GM19351 (cell line): ENCODE measurements around the gene SERPINA1.
"Not testable (repeated sequence)": the region's sequence is repeated elsewhere in the genome, so short reads cannot be mapped to it uniquely, and the experiment has no call there.

ENCODE experiments used
- ATAC-seq: cut with Tn5 transposase; IDR thresholded peaks from one replicate; pipeline ENCODE4 v1.9.1; 2021; ENCODE audit warnings: mild to moderate bottlenecking, moderate library complexity; ENCODE audit not compliant: unreplicated experiment

Gene SERPINA1

DNA sequence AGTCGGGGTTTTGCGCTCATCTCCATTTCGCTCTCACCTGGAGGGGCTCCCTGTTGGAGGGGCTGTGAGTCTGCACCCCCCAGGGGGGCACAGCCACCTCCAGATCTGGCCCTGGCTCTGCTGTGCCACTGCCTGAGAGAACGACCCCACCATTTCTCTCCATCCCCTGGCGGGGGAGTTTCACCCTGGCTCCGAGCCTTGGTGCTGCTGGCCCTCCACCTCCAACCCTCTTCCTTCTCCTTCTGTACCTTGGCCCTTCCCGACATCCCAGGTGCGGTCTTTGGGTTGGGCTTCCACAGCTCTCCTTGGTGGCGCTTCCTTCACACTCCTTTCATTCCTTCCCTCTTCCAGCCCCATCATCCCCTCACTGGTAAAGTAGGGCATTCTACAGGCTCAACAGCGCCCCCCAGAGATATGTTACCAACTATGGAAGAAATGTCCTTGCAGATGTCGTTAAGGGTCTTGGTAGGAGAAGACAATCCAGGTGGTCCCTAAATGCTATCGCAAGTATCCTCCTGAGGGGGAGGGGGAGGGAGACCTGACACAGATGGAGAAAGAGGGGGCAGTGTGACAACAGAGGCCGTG, 16.3 kb downstream of the SERPINA1 start:
- ATAC-seq = no peak

DNA sequence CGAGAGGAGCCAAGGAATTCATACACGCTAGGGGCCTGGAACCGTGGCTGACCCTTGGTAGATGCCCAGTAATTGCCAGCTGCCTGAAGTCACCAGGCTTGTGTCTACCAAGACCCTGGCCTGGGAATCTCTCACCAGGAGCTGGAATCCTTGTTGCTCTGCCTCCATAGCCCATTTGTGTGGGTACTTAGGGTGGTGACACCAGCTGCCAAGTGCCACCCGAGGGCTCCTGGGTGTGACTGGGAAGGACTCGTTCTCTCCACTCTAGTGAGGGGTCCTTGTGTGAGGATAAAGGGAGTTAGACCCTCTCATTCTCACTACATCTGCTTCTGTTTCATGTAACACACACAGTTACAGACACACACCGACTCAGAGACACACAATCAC, 17.9 kb downstream of the SERPINA1 start:
- no peak for ATAC-seq

DNA sequence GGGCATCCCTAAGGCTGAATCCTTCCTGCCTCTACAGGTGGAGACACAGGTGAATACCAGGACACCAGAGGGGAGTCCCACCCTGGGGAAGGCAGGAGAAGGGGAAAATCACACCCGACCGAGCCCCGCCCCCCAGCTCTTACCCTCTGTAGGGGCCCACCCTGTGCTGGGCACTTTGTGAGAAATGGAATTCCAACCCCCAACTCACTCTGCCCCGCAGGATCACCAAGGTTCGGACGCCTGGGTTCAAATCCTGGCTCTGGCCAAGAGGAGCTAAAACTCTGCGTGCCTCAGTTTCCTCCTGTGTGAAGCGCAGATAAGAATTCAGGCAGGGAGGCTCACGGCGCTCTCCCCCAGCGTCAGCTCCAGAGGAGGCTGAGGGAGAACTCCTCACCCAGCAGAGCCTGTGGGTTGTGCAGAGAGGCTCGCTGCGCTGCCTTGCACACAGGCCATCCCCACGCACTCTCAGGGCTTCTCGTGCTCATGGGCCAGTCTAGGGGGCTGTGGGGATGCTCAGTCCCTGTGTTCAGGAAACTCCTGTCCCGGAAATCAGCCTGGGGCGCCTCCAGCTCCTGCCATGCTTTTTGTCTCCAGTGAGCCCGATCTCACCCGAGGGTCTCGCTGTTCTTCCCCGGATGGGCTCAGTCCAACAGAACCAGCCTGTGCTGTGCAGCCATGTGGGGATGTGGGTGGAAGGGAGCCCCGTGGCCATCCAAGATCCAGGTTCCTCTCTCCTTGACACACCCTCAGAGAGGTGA, 18.5 kb downstream of the SERPINA1 start:
- ATAC-seq = not testable (repeated sequence)

DNA sequence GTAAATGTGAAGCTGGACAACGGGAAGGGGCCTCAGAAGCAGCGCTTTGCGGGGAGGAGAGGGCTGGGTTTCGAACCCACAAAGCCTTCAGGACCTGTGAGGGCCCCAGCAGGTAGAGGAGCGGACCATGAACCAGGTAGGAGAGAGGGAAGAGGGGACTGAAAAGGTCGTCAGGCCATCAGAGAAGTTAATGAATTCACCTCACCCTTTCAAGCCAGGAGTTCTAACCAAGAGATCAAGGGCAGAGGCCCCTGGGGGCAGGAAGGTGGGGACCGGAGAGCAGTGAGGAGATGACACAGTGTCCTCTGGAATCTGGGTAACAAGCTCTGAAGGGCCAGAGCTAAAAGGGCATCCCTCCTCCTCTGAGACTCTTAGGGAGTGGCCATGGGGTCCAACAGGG, 19.4 kb downstream of the SERPINA1 start:
- no peak for ATAC-seq

DNA sequence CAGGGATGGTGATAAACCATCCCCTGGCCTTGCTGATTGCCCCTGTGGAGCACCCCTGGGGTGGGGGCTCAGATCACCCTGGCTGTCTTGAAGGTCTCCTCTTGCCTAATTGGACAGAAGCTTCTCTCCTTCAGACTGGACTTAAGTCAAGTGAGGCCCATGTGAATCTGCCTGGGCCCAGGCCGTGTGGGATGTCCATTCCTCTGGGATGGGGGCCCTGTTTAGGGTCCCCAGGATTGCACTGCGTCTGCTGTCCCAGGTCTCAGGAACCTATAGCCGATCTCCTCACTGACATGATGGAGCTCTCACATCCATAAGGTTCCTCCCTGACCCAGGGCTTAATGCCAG, 20.2 kb downstream of the SERPINA1 start:
- ATAC-seq = no peak

DNA sequence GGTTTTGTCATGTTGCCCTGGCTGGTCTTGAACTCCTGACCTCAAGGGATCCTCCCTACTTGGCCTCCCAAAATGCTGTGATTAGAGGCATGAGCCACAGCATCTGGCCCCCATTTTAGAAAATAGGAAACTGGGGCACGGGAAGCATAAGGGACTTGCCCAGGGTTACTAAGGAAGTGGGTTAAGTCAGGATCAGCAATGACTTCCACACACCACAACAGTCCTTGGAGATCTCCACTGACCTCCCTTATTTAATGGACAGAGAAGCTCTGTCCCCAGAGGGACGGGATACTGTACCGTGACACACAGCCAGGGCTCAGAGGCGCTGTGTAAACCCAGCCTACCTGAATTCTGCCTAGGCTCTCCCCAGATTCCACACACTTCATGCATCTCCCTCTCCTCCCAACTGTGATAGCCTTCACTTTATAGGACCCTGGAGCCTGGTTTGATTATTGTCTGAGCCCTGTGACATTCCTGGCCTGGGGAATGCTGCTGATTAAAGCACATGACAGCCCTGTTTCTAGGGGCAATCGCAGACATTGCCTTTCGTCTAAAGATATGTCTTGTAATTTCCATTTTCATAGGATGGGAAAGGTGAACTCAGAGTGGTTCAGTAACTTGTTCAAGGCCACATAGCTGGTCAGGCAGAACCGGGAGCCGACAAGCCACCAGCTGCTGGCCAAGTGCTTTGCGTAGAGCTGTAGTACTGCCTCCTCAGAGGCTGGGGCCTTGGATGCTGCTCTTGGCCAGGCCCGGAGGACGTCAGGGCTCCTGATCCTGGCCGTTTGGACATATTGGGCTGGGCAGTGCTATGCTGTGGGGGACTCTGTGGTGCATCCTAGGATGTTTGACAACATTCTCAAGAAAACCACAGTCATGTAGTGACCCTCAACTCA, 20.8 kb downstream of the SERPINA1 start:
- no peak for ATAC-seq

DNA sequence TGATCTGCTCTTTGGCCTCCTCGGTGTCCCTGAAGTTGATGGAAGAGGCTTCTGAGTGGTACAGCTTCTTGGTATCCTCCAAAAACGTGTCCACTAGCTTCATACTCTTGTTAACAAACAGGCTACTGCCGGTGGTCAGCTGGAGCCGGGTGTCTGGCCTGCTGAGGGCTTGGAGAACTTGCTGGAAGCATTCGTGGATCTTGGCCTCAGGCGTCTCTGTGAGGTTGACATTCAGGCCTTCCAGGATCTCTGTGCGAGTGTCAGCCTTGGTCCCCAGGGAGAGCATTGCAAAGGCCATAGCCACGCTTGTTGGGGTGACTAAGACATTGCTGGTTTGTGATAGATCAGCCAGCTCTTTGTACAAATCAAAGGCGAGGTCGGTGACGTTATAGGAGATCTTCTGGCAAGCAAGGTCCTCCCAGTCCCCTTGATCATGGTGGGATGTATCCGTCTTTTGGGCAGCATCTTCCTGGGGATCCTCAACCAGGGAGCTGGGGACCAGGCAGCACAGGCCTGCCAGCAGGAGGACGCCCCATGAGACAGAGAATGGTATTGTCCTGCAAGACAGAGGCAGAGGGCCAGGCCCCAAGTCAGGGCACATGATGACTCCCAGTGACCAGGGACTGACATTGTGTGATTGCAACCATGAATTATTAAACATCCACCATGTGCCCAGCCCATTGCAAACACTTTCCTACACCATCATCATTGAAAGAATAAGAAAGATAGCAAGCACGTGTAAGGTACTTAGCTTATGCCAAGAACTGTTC, 22.1 kb downstream of the SERPINA1 start, which contains the start of gene SERPINA2:
TSS of gene SERPINA2 (minus strand) at position 553 of the 770 bp plus-strand sequence.
- ATAC-seq = no peak

DNA sequence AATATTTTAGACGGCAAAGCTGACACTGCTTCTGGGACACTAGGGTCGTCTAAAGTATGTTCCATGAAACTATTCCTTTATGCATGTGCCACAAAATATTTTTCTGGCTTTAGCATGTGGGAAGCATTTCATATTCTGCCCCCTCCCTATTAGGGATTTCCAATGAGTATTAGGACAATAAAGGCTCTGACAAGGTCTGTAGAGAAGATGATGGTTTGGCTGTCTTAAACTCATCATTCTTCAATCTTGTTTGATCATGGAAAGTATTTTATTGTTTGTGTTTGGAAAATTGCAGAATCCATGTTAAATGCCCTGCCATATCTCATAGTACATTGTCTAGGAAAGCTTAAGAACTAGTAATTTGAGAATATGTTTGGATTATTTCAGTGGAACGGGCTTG, 22.8 kb downstream of the SERPINA1 start:
- no peak for ATAC-seq

- ATAC-seq = no peak
Observed at GRCh38 chr14:94364964-94365363, 23.4 kb downstream of the SERPINA1 start.

GRCh38 chr14:94364037-94364436, 24.4 kb downstream of the SERPINA1 start:
- no peak for ATAC-seq

- ATAC-seq = no peak
Observed at GRCh38 chr14:94363151-94363624, 25.2 kb downstream of the SERPINA1 start.

- no peak for ATAC-seq
Observed at GRCh38 chr14:94362614-94363133, 25.7 kb downstream of the SERPINA1 start.

DNA sequence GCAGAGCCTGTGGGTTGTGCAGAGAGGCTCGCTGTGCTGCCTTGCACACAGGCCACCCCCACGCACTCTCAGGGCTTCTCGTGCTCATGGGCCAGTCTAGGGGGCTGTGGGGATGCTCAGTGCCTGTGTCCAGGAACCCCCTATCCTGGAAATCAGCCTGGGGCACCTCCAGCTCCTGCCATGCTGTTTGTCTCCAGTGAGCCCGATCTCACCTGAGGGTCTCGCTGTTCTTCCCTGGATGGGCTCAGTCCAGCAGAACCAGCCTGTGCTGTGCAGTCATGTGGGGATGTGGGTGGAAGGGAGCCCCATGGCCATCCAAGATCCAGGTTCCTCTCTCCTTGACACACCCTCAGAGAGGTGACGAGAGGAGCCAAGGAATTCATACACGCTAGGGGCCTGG, 26.7 kb downstream of the SERPINA1 start:
- no peak for ATAC-seq

DNA sequence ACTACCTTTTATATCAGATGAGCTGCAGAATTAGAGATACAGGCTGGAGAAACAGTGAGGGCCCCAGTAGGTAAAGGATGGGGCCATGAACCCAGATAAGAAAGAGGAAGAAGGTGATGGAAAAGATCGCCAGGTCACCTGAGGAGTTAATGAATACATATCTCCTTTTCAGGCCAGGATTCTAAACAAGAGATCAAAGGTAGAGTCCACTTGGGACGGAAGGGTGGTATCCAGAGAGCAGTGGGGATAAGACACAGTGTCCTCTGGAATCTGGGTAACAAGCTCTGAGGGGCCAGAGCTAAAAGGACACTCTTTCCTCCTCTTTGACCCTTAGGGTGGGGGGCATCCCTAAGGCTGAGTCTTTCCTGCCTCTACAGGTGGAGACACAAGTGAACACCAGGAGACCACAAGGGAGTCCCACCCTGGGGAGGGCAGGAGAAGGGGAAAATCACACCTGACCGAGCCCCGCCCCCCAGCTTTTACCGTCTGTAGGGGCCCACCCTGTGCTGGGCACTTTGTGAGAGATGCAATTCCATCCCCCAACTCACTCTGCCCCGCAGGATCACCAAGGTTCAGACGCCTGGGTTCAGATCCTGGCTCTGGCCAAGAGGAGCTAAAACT, 27.3 kb downstream of the SERPINA1 start:
- no peak for ATAC-seq

- ATAC-seq = no peak
Observed at GRCh38 chr14:94357166-94357565, 31.2 kb downstream of the SERPINA1 start.

DNA sequence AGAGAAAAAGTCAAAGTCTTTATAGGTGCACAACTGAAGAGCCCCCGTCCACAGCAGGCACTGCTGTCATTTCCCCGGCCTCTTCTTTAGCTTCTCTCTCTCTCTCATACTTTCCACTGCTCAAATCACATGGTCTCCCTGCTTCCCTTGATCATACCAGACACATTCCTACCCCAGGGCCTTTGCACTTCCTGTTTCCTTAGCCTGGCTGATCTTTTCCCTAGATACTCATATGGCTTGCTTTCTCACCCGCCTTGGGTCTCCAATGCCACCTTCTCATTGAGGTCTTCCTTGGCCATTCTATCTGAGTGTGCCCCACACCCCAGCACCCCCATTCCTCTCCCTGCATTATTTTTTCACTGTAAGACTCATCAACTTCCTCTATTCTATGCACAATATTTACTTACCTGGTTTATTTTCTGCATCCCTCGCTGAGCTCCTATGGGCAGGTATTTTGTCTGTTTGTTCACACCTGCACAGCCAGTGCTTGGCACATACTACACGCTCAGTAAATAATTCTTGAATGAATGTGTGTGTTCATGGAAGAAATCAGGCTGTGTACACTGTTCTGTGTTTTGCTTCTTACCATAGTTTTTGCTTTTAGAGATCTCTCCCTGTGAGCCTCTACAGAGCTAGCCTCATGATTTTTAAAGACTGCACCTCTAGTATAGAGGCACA, 31.9 kb downstream of the SERPINA1 start:
- ATAC-seq = no peak

GRCh38 chr14:94355191-94355794, 33.1 kb downstream of the SERPINA1 start:
- ATAC-seq = no peak

GRCh38 chr14:94354638-94355185, 33.7 kb downstream of the SERPINA1 start:
- ATAC-seq = no peak

GRCh38 chr14:94354190-94354589, 34.2 kb downstream of the SERPINA1 start:
- ATAC-seq = not testable (repeated sequence)
